HCT116 (cell line): ENCODE data around the gene APOBEC3G. TPM values are rescaled to one million over a fixed set of nuclear protein-coding genes. Genes with fewer than 3 reads are reported as not detected.

Source experiments
- ATAC-seq: fragments of 200-7000 bp; cut with Tn5 transposase; 2 replicates; pipeline ENCODE4 v1.9.1; 2020; ENCODE audit warnings: mild to moderate bottlenecking, moderate library complexity
- BruUV-seq: library from RNA; stranded (reverse); fragments of 400-500 nt; replicated peaks from 2 replicates; lab custom pipeline; 2021; lab: Mats Ljungman, UMichigan
- CTCF ChIA-PET: fragments of 300-600 bp; sonication (Branson Sonifier 250); formaldehyde crosslinking; loops from one replicate; lab custom pipeline; 2021; ENCODE audit warnings: antibody characterized with exemption; lab: Charles Lee
- POLR2A ChIA-PET: fragments of 300-600, 350-600 bp; sonication (Branson Sonifier 250); formaldehyde crosslinking; loops from one replicate; lab custom pipeline; 2021; ENCODE audit warnings: antibody characterized with exemption; lab: Charles Lee
- RAD21 ChIA-PET, 2 experiments: fragments of 300-600 bp; sonication (Branson Sonifier 250); formaldehyde crosslinking; loops; one replicate each; lab custom pipeline; 2023; ENCODE audit warnings: low total read pairs in 2 of 2; ENCODE audit not compliant: uncharacterized antibody in 2 of 2, unreplicated experiment in 2 of 2, low non-redundant PET in 1 of 2; lab: Charles Lee
- DNase-seq: peaks from one replicate; pipeline ENCODE4 v3.0.0-alpha.2; 2010; ENCODE audit warnings: low read depth, low spot score
- H2AFZ ChIP-seq: fragments of 200-600 bp; shearing (Covaris generic), sonication (generic); 2 replicates; pipeline ENCODE4 v1.6.1; 2017; ENCODE audit warnings: low read depth, mixed run types, mixed read lengths, antibody characterized with exemption, low read length; ENCODE audit not compliant: poor library complexity, severe bottlenecking
- H3K27ac ChIP-seq: 2 replicates; pipeline ENCODE4 v1.5.1; 2012; ENCODE audit warnings: low read depth, low read length
- H3K27me3 ChIP-seq: fragments of 200-600 bp; sonication (generic); 2 replicates; pipeline ENCODE4 v1.6.1; 2016; ENCODE audit warnings: mixed run types, low read length, mixed read lengths; ENCODE audit not compliant: insufficient read depth
- H3K36me3 ChIP-seq, 2 experiments: fragments of 200-500 bp in 1 of 2; fragments of 200-600 bp in 1 of 2; sonication (Bioruptor generic) in 1 of 2; sonication (generic) in 1 of 2; 2 replicates each; pipeline versions ENCODE4 v1.5.1 to v1.6.1; 2014 to 2016; ENCODE audit warnings: low read length in 2 of 2, inconsistent platforms in 1 of 2, mixed read lengths in 1 of 2, mixed run types in 1 of 2; ENCODE audit not compliant: insufficient read depth in 2 of 2, control insufficient read depth in 1 of 2
- H3K4me1 ChIP-seq, 2 experiments: fragments of 200-600 bp in 1 of 2; sonication (generic) in 1 of 2; 2 replicates each; pipeline versions ENCODE4 v1.5.1 to v1.6.1; 2012 to 2017; ENCODE audit warnings: low read length in 2 of 2, inconsistent platforms in 1 of 2, mild to moderate bottlenecking in 1 of 2, mixed read lengths in 1 of 2, mixed run types in 1 of 2, moderate library complexity in 1 of 2; ENCODE audit not compliant: insufficient read depth in 2 of 2, control insufficient read depth in 1 of 2
- H3K4me2 ChIP-seq: fragments of 200-600 bp; sonication (generic); 2 replicates; pipeline ENCODE4 v1.6.1; 2017; ENCODE audit warnings: mixed run types, low read length, mixed read lengths
- H3K4me3 ChIP-seq, 2 experiments: fragments of 200-600 bp in 1 of 2; sonication (generic) in 1 of 2; replicated peaks in 1 of 2; 2 replicates each; pipeline ENCODE4 v1.5.1; 2011 to 2016; ENCODE audit warnings: low read length in 2 of 2, control low read depth in 1 of 2, low read depth in 1 of 2, mild to moderate bottlenecking in 1 of 2, mixed read lengths in 1 of 2, mixed run types in 1 of 2
- H3K79me2 ChIP-seq: fragments of 200-600 bp; sonication (generic); 2 replicates; pipeline ENCODE4 v1.6.1; 2017; ENCODE audit warnings: mild to moderate bottlenecking, mixed run types, low read length, moderate library complexity, mixed read lengths; ENCODE audit not compliant: insufficient read depth
- H3K9ac ChIP-seq: fragments of 200-600 bp; sonication (generic); 2 replicates; pipeline ENCODE4 v1.6.1; 2016; ENCODE audit warnings: low read length, mixed read lengths
- H3K9me2 ChIP-seq: fragments of 200-600 bp; sonication (generic), shearing (Covaris generic); 2 replicates; pipeline ENCODE4 v1.6.1; 2017; ENCODE audit warnings: mixed run types, mild to moderate bottlenecking, moderate library complexity; ENCODE audit not compliant: insufficient read depth
- H3K9me3 ChIP-seq, 2 experiments: fragments of 200-500 bp in 1 of 2; fragments of 200-600 bp in 1 of 2; sonication (Bioruptor generic) in 1 of 2; sonication (generic) in 1 of 2; 2 replicates each; pipeline ENCODE4 v1.6.1; 2014 to 2017; ENCODE audit warnings: low read length in 2 of 2, mixed read lengths in 2 of 2, inconsistent platforms in 1 of 2, low read depth in 1 of 2, mild to moderate bottlenecking in 1 of 2, mixed run types in 1 of 2, moderate library complexity in 1 of 2; ENCODE audit not compliant: control insufficient read depth in 1 of 2, insufficient read depth in 1 of 2
- H4K20me1 ChIP-seq: fragments of 200-600 bp; sonication (generic), shearing (Covaris generic); 2 replicates; pipeline ENCODE4 v1.6.1; 2017; ENCODE audit warnings: mixed run types, mild to moderate bottlenecking, moderate library complexity; ENCODE audit not compliant: insufficient read depth
- CEBPB ChIP-seq: IDR thresholded peaks from 2 replicates; pipeline ENCODE4 v1.6.1; 2012; ENCODE audit warnings: low read depth
- CTCF ChIP-seq, 3 experiments: fragments of 200-600 bp in 1 of 3; sonication (generic) in 1 of 3; IDR thresholded peaks in 2 of 3; conservative IDR thresholded peaks in 1 of 3; 2 replicates each; pipeline ENCODE4 v1.5.1; 2012 to 2017; ENCODE audit warnings: low read depth in 2 of 3, low read length in 2 of 3, antibody characterized with exemption in 1 of 3, borderline replicate concordance in 1 of 3, control low read depth in 1 of 3, mild to moderate bottlenecking in 1 of 3, mixed read lengths in 1 of 3, mixed run types in 1 of 3, moderate library complexity in 1 of 3; ENCODE audit not compliant: insufficient read depth in 1 of 3
- EGR1 ChIP-seq: IDR thresholded peaks from 2 replicates; pipeline ENCODE4 v1.6.1; 2012; ENCODE audit warnings: low read depth
- ELF1 ChIP-seq: IDR thresholded peaks from 2 replicates; pipeline ENCODE4 v1.6.1; 2012; ENCODE audit warnings: low read depth, borderline replicate concordance
- EZH2 ChIP-seq: fragments of 200-600 bp; sonication (generic); IDR thresholded peaks from 2 replicates; pipeline ENCODE4 v1.6.1; 2017; ENCODE audit warnings: antibody characterized with exemption, mixed run types
- FOSL1 ChIP-seq: IDR thresholded peaks from 2 replicates; pipeline ENCODE4 v1.6.1; 2012; ENCODE audit warnings: low read depth
- JUND ChIP-seq: IDR thresholded peaks from 2 replicates; pipeline ENCODE4 v1.6.1; 2012
- RAD21 ChIP-seq: IDR thresholded peaks from 2 replicates; pipeline ENCODE4 v1.6.1; 2012; ENCODE audit warnings: low read depth, mild to moderate bottlenecking
- REST ChIP-seq: IDR thresholded peaks from 2 replicates; pipeline ENCODE4 v1.6.1; 2012; ENCODE audit warnings: low read depth
- SIN3A ChIP-seq: IDR thresholded peaks from 2 replicates; pipeline ENCODE4 v1.6.1; 2012; ENCODE audit warnings: low read depth
- TCF7L2 ChIP-seq: IDR thresholded peaks from 2 replicates; pipeline ENCODE4 v1.7.0; 2011; ENCODE audit warnings: borderline replicate concordance, inconsistent platforms; ENCODE audit not compliant: insufficient read depth, insufficient read length; ENCODE audit errors: extremely low read depth
- YY1 ChIP-seq: IDR thresholded peaks from 2 replicates; pipeline ENCODE4 v1.6.1; 2011; ENCODE audit warnings: low read length, low read depth, moderate library complexity, mild to moderate bottlenecking; ENCODE audit not compliant: insufficient replicate concordance; ENCODE audit errors: extremely low read depth
- ZFX ChIP-seq: fragments of 450-650 bp; IDR thresholded peaks from 2 replicates; pipeline ENCODE4 v1.6.1; 2017
- ZNF274 ChIP-seq: fragments of 200-500 bp; sonication (Bioruptor generic); IDR thresholded peaks from 2 replicates; pipeline ENCODE4 v1.6.1; 2014; ENCODE audit warnings: mild to moderate bottlenecking, low read depth, low read length, inconsistent platforms
- intact Hi-C: fragments of 100-400 bp; cut with micrococcal nuclease; formaldehyde crosslinking; loops from 2 replicates; pipeline ENCODE4 v1.10.0; 2022
- total RNA-seq: library from RNA; stranded (reverse); gene quantifications from one replicate; pipeline ENCODE4 v1.2.1, GENCODE V29; 2021; ENCODE audit not compliant: unreplicated experiment

APOBEC3G gene
- total RNA-seq, 1 experiment from 2014 or later = 0.71 TPM

GRCh38 chr22:39135092-39135896 lies 58.2 kb downstream of the APOBEC3G start:
- BruUV-seq = no TSS peak
- intact Hi-C loops = loop anchor here (1.0 kb wide), 1 partner anchor 174 kb away; no protein-coding TSS in a partner anchor
- H3K9me3 ChIP-seq = no peaks in the 10 kb centered on the region
- H3K27ac ChIP-seq = no peak overlapping the region
- ChIA-PET POLR2A (interaction anchor here (1.0 to 1.9 kb wide), 3 partner anchors 175 to 185 kb away, joined by 4 to 5 read pairs (median 5); partner anchors contain the start of gene RPL3), RAD21 (interaction anchor here (0.6 to 1.2 kb wide), 2 partner anchors 153 to 176 kb away, joined by 3 to 6 read pairs; no protein-coding TSS in a partner anchor)
- no peaks in the 10 kb centered on the region for H4K20me1 ChIP-seq
- peak; percentile 7 for DNase-seq
- peak; percentile 95 for ATAC-seq
- no peak overlapping the region for H3K9ac ChIP-seq
- no peaks in the 10 kb centered on the region for H3K27me3 ChIP-seq
- no peaks in the 10 kb centered on the region for H3K79me2 ChIP-seq
- TF ChIP-seq RAD21 (peak; percentile 80), ELF1 (no peak), CTCF (IDR thresholded peaks at IDR 0.05 in 2 of 3, conservative IDR thresholded peaks at IDR 0.05 in 1 of 3; ENCODE audit: borderline replicate concordance in 1 of 3, insufficient read depth in 1 of 3, low read depth in 2 of 3, low read length in 2 of 3) (peak; percentile 55 to 81 (median 76))
- TF ChIP-seq, all 23 proteins: peak for 2
- CTCF ChIA-PET = interaction anchor here (0.8 to 2.3 kb wide), 10 partner anchors 13 to 394 kb away, joined by 3 to 19 read pairs (median 4); no protein-coding TSS in a partner anchor
- Histone ChIP-seq H3K4me1 (no peaks in the 10 kb centered on the region; a peak in 1 of 4 replicates), H3K9me2 (no peaks in the 10 kb centered on the region), H3K4me3 (no peak overlapping the region), H2AFZ (no peak overlapping the region), H3K4me2 (no peak overlapping the region), H3K36me3 (no peaks in the 10 kb centered on the region)

GRCh38 chr22:39136317-39136716 lies 59.2 kb downstream of the APOBEC3G start:
- no peak for DNase-seq
- Histone ChIP-seq H2AFZ (no peak overlapping the region), H3K4me3 (no peak overlapping the region), H3K27me3 (no peaks in the 10 kb centered on the region), H3K36me3 (no peaks in the 10 kb centered on the region), H3K9me3 (no peaks in the 10 kb centered on the region), H3K9ac (no peak overlapping the region), H3K9me2 (no peaks in the 10 kb centered on the region), H3K79me2 (no peaks in the 10 kb centered on the region), H4K20me1 (no peaks in the 10 kb centered on the region), H3K4me2 (no peak overlapping the region), H3K4me1 (no peaks in the 10 kb centered on the region; a peak in 1 of 4 replicates), H3K27ac (no peak overlapping the region)
- no peak for ATAC-seq
- intact Hi-C loops = no loop called here
- ChIA-PET CTCF (interaction anchor here (1.0 to 2.3 kb wide), 4 partner anchors 15 to 393 kb away, joined by 3 to 19 read pairs (median 8); no protein-coding TSS in a partner anchor), RAD21 (no interaction called here), POLR2A (interaction anchor here (1.9 kb wide), 1 partner anchor 175 kb away, joined by 5 read pairs; no protein-coding TSS in a partner anchor)
- no TSS peak for BruUV-seq
- no peak for TF ChIP-seq SIN3A
- TF ChIP-seq EZH2 = no peak
- TF ChIP-seq CEBPB = no peak
- no peak for TF ChIP-seq EGR1
- no peak for TF ChIP-seq ZFX
- TF ChIP-seq REST = no peak
- no peak for TF ChIP-seq ZNF274
- no peak for TF ChIP-seq YY1
- TF ChIP-seq FOSL1 = no peak
- TF ChIP-seq TCF7L2 = no peak
- no peak for TF ChIP-seq JUND
